Type B pancreatic cell (in vitro differentiated cells): ENCODE data around the gene FKBP1C. TPM values are rescaled to one million over a fixed set of nuclear protein-coding genes. Genes with fewer than 3 reads are reported as not detected.

Source experiments
- DNase-seq: peaks from one replicate; pipeline ENCODE4 v3.0.0; 2021; ENCODE audit warnings: mixed read lengths; ENCODE audit not compliant: unreplicated experiment; ENCODE audit errors: extremely low spot score
- H3K27ac Mint-ChIP-seq: 2 replicates; pipeline ENCODE4 v1.8.0; 2021; ENCODE audit warnings: mild to moderate bottlenecking, mixed read lengths
- H3K27me3 Mint-ChIP-seq: 2 replicates; pipeline ENCODE4 v1.8.0; 2021; ENCODE audit warnings: mixed read lengths
- H3K36me3 Mint-ChIP-seq: 2 replicates; pipeline ENCODE4 v1.8.0; 2021; ENCODE audit warnings: mixed read lengths
- H3K4me1 Mint-ChIP-seq: one replicate; pipeline ENCODE4 v1.8.0; 2021; ENCODE audit warnings: mixed read lengths; ENCODE audit not compliant: unreplicated experiment
- H3K4me3 Mint-ChIP-seq: 2 replicates; pipeline ENCODE4 v1.8.0; 2021; ENCODE audit warnings: mild to moderate bottlenecking, mixed read lengths
- H3K9me3 Mint-ChIP-seq: 2 replicates; pipeline ENCODE4 v1.8.0; 2021; ENCODE audit warnings: mixed read lengths
- CTCF ChIP-seq: fragments of 200-600 bp; sonication (generic); conservative IDR thresholded peaks from 2 replicates; pipeline ENCODE4 v1.5.0; 2021; ENCODE audit warnings: antibody characterized with exemption, mild to moderate bottlenecking
- total RNA-seq: library from RNA; stranded (reverse); gene quantifications from 2 replicates; pipeline ENCODE4 v1.2.1, GENCODE V29; 2021; ENCODE audit warnings: low replicate concordance

FKBP1C gene
- total RNA-seq, 1 donor from 2014 or later = 0.63 TPM

- no peaks in the 10 kb centered on the region for H3K4me1 Mint-ChIP-seq
- no peak for TF ChIP-seq CTCF
- no peaks in the 10 kb centered on the region for H3K27me3 Mint-ChIP-seq
- no peak overlapping the region for H3K27ac Mint-ChIP-seq
- DNase-seq = no peak
- no peaks in the 10 kb centered on the region for H3K36me3 Mint-ChIP-seq
- H3K9me3 Mint-ChIP-seq = no peaks in the 10 kb centered on the region
- no peak overlapping the region for H3K4me3 Mint-ChIP-seq
Measured at GRCh38 chr6:63249875-63250482, 38.7 kb downstream of the FKBP1C start.

- no peaks in the 10 kb centered on the region for H3K4me1 Mint-ChIP-seq
- no peak overlapping the region for H3K27ac Mint-ChIP-seq
- H3K4me3 Mint-ChIP-seq = no peak overlapping the region
- no peaks in the 10 kb centered on the region for H3K27me3 Mint-ChIP-seq
- H3K36me3 Mint-ChIP-seq = no peaks in the 10 kb centered on the region
- DNase-seq = no peak
- H3K9me3 Mint-ChIP-seq = no peaks in the 10 kb centered on the region
- TF ChIP-seq CTCF = no peak
Measured at GRCh38 chr6:63259153-63259552, 47.9 kb downstream of the FKBP1C start.

GRCh38 chr6:63261820-63262219 is 50.6 kb downstream of the FKBP1C start:
- no peak overlapping the region for H3K4me3 Mint-ChIP-seq

More at GRCh38 chr6:63261820-63262219, 50.6 kb downstream of the FKBP1C start:
- no peaks in the 10 kb centered on the region for H3K4me1 Mint-ChIP-seq
- no peaks in the 10 kb centered on the region for H3K36me3 Mint-ChIP-seq
- H3K27me3 Mint-ChIP-seq = no peaks in the 10 kb centered on the region
- H3K27ac Mint-ChIP-seq = no peak overlapping the region
- no peak for DNase-seq
- H3K9me3 Mint-ChIP-seq = no peaks in the 10 kb centered on the region
- no peak for TF ChIP-seq CTCF

Other genes starting within 250 kb of the FKBP1C start
- gene LGSN, start 108.5 kb downstream of the FKBP1C start, total RNA-seq = 0.10 TPM in 1 of 2 replicates, not detected in the other